Stimulated activated CD8-positive, alpha-beta memory T cell treated with anti-CD3 and anti-CD28 coated beads, Interleukin-7, amount 100 ng/mL, for 24 hours (primary cell): ENCODE data around the gene GIMAP5.

ENCODE experiments used
- DNase-seq: peaks from one replicate; pipeline ENCODE4 v3.0.0-alpha.2; 2020; ENCODE audit warnings: low read depth

The GIMAP5 gene

GRCh38 chr7:150735596-150736358, 1.4 kb upstream of the GIMAP5 start:
- no peak for DNase-seq

- no peak for DNase-seq
Observed at GRCh38 chr7:150736864-150737263, 354 bp upstream of the GIMAP5 start.

GRCh38 chr7:150738092-150738491, 874 bp downstream of the GIMAP5 start:
- no peak for DNase-seq

GRCh38 chr7:150738591-150739001, 1.4 kb downstream of the GIMAP5 start:
- no peak for DNase-seq

GRCh38 chr7:150739033-150739432, 1.8 kb downstream of the GIMAP5 start:
- DNase-seq, result no peak

GRCh38 chr7:150740053-150740452, 2.8 kb downstream of the GIMAP5 start:
- no peak for DNase-seq

- no peak for DNase-seq
Observed at GRCh38 chr7:150742286-150742968, 5.2 kb downstream of the GIMAP5 start.

GRCh38 chr7:150744041-150744656, 6.9 kb downstream of the GIMAP5 start:
- DNase-seq, result no peak

- no peak for DNase-seq
Observed at GRCh38 chr7:150745086-150745485, 7.9 kb downstream of the GIMAP5 start.

GRCh38 chr7:150745876-150746275, 8.7 kb downstream of the GIMAP5 start:
- no peak for DNase-seq

GRCh38 chr7:150746921-150747320, 9.7 kb downstream of the GIMAP5 start:
- DNase-seq, result no peak

- DNase-seq, result no peak
Observed at GRCh38 chr7:150748376-150748775, 11.2 kb downstream of the GIMAP5 start.

GRCh38 chr7:150751702-150752101, 14.5 kb downstream of the GIMAP5 start:
- DNase-seq, result no peak

- no peak for DNase-seq
Observed at GRCh38 chr7:150753239-150753638, 16.0 kb downstream of the GIMAP5 start.

GRCh38 chr7:150753826-150754603, 16.8 kb downstream of the GIMAP5 start:
- DNase-seq, result no peak

- DNase-seq, result no peak
Observed at GRCh38 chr7:150754951-150755350, 17.7 kb downstream of the GIMAP5 start.

GRCh38 chr7:150755473-150756099, 18.4 kb downstream of the GIMAP5 start:
- no peak for DNase-seq

GRCh38 chr7:150756166-150756565, 18.9 kb downstream of the GIMAP5 start:
- no peak for DNase-seq

- no peak for DNase-seq
Observed at GRCh38 chr7:150756858-150757257, 19.6 kb downstream of the GIMAP5 start.

- DNase-seq, result no peak
Observed at GRCh38 chr7:150759479-150759878, 22.3 kb downstream of the GIMAP5 start.

- DNase-seq, result no peak
Observed at GRCh38 chr7:150766334-150766709, 29.1 kb downstream of the GIMAP5 start.

GRCh38 chr7:150769768-150770167, 32.5 kb downstream of the GIMAP5 start:
- DNase-seq, result no peak
